Stimulated activated CD8-positive, alpha-beta memory T cell treated with anti-CD3 and anti-CD28 coated beads, Interleukin-2, amount 100 ng/mL, for 48 hours (primary cell): ENCODE measurements around the gene BACH1.
A peak's percentile ranks its signal among the peaks of the same experiment; 100 is the strongest.
"Not testable (repeated sequence)": the region's sequence is repeated elsewhere in the genome, so short reads cannot be mapped to it uniquely, and the experiment has no call there.

Source experiments
- DNase-seq, 2 donors: peaks; one replicate each; pipeline ENCODE4 v3.0.0-alpha.2; 2020; ENCODE audit warnings: low read depth in 2 of 2

BACH1 gene

GRCh38 chr21:29346771-29347170 lies 48.0 kb downstream of the BACH1 start:
- no peak for DNase-seq

GRCh38 chr21:29347274-29347681 lies 48.6 kb downstream of the BACH1 start:
- DNase-seq = no peak

GRCh38 chr21:29349702-29350101 lies 51.0 kb downstream of the BACH1 start:
- no peak for DNase-seq

- DNase-seq = no peak
These were observed 51.6 kb downstream of the BACH1 start for GRCh38 chr21:29350246-29350779.

- DNase-seq = no peak
These were observed 53.0 kb downstream of the BACH1 start for GRCh38 chr21:29351691-29352090.

GRCh38 chr21:29355043-29355710 lies 56.5 kb downstream of the BACH1 start:
- DNase-seq = not testable (repeated sequence)

- not testable (repeated sequence) for DNase-seq
These were observed 57.6 kb downstream of the BACH1 start for GRCh38 chr21:29356291-29356690.

DNA sequence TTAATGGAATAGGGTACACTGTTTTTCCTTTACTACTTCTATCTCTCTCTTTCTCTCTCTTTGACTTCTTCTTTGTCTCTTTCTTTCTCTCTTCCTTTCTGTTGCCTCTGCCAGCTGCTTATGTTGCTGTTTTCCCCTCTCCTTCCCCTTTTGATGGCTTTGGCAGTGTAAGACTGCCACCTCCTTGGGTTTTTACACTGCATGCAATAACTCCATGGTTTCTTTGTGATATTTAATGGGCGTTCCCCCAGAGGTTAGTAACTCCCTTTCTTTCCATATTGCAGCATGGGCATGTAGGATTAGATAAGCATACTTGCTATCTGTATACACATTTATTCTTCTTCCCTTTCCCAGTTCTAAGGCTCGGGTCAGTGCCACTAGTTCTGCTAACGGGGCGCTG lies 58.1 kb downstream of the BACH1 start:
- DNase-seq = not testable (repeated sequence)

GRCh38 chr21:29359718-29360117 lies 61.0 kb downstream of the BACH1 start:
- no peak for DNase-seq

DNA sequence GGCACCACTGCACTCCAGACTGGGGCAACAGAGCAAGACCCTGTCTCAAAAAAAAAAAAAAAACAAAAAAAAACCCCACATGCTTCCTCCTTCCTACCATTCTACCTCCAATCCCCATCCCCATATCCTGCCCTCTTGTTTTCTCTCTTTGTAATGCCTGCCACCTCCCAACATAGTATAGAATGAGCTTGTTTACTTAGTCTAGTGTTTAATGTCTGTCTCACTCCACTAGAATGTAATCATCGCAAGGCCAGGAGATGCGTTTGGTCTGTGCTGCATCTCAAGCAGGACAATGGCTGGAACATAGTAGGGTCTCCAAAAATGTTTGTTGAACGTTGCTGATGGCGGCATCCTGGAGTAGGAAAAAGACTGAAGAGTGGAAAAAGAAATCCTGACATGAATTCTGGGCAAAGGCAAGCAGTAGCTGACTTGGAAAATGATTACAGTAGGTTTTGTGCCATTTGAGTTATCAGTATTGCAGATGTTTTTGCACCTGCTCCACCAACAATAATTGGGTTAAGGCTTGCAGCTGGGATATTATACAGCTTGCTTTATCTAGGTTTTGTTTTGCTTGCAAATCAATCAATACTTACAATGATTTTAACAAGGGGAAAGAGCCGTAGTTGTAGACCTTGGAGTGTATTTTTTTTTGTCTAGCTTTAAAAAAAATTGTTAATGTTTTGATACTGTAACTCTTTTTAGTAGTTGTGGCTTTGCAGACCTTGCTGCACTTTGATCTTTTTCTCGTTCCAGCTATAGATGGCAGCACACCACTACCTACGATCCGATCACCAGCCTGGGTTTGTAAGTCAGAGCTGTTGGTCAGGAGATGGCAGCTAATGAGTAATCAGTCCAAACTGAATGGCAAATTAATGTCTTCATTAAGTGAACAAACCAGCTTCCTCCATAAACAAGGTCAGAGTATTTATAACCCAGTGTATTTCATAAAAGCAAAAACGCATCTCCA lies 62.4 kb downstream of the BACH1 start:
- no peak for DNase-seq

- DNase-seq = no peak
These were observed 64.0 kb downstream of the BACH1 start for GRCh38 chr21:29362758-29363157.

GRCh38 chr21:29365661-29366265 lies 67.0 kb downstream of the BACH1 start:
- DNase-seq = no peak

GRCh38 chr21:29366532-29366931 lies 67.8 kb downstream of the BACH1 start:
- DNase-seq = no peak

GRCh38 chr21:29367335-29367734 lies 68.6 kb downstream of the BACH1 start:
- no peak for DNase-seq

- DNase-seq = no peak
These were observed 70.2 kb downstream of the BACH1 start for GRCh38 chr21:29368906-29369305.

DNA sequence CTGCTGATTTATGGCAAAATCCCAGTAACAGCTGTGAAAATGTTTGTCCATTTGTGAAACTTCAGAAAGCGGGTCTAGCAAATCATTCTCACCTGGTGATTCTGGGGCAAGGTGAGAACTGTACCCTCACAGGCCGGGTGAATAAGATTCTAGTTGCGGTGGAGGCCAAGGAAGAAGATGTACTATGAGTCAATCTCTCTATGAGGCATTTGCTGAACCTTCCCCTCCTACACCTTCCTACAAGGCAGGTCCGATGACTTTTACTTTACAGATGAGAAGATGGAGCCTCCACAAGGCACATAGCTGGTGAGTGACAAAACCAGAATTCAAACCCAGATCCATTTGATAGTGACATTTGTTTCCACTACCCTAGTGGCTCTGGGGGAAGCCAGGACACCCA lies 72.7 kb downstream of the BACH1 start:
- DNase-seq = no peak

DNA sequence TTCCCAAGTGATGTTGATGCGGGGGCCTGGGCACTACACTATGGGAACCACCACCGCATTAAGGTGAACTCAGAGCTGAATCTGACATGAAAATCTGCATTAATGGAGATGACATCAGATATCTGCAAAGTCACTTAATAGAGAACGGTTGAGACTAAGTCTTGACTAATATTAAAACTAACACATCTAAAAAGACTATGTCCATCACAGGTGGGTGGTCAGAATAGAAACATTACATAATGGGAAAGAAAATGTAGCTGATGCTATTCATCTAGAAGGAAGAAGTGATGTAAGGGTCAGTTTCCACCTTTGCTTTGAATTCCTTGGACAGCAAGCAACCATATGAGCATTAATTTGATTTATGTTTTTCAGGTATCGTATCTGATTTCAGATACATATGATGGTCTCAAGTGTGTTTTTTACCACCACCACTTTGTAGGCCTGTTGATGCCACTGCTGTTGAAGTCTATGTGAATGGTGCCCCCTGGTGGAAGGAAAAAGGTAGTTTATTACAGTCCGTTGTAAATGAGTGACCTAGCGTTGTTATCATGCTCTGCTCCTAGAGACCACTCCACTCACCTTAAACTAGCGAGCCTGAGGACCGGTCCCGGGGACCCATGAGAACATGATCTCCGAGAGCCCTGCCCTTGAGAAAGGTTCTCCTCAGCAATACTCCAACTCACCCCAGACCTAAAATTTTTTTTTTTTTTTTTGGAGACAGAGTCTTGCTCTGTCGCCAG lies 73.5 kb downstream of the BACH1 start:
- DNase-seq = peak in 1 of 2 donors; percentile 4

GRCh38 chr21:29374481-29374880 lies 75.8 kb downstream of the BACH1 start:
- no peak for DNase-seq

- peak; percentile 21 to 23 for DNase-seq
These were observed 77.8 kb downstream of the BACH1 start for GRCh38 chr21:29376556-29376955.

DNA sequence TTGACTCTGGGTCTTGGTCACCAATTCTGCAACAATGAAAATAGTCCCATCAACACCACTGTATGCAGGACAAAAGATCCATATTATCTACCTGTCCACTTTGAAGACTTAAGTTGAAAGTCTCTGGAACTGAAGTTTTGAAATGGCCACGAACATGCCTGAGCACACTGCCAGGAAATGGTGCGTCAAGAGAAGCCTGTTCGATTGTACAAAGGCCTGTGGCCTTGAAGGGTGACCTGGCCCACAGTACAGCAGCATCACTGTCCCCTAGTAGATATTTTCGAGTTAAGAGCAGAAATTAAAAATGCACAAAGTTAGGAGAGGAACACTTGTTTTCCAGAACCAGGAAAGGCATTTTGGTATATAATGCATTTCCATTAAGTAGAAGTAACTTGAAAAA lies 78.5 kb downstream of the BACH1 start:
- no peak for DNase-seq

GRCh38 chr21:29378832-29379231 lies 80.1 kb downstream of the BACH1 start:
- DNase-seq = no peak
